Testis (tissue), 2 donors: Measurements from ENCODE around the gene ADCY9.

ENCODE experiments used
- POLR2A ChIP-seq: fragments of 450-650 bp; IDR thresholded peaks from one replicate; pipeline ENCODE4 v1.6.1; 2017; ENCODE audit warnings: antibody characterized with exemption, mild to moderate bottlenecking, moderate library complexity
- TF ChIP-seq, protein P1 (sequence below), 3 experiments: fragments of 450-650 bp in 2 of 3; fragments of 200-600 bp in 1 of 3; sonication (generic) in 1 of 3; IDR thresholded peaks; one replicate each; pipeline ENCODE4 v1.5.1; 2016 to 2019; ENCODE audit warnings: antibody characterized with exemption in 3 of 3, mild to moderate bottlenecking in 2 of 3, moderate library complexity in 1 of 3

DNA sequence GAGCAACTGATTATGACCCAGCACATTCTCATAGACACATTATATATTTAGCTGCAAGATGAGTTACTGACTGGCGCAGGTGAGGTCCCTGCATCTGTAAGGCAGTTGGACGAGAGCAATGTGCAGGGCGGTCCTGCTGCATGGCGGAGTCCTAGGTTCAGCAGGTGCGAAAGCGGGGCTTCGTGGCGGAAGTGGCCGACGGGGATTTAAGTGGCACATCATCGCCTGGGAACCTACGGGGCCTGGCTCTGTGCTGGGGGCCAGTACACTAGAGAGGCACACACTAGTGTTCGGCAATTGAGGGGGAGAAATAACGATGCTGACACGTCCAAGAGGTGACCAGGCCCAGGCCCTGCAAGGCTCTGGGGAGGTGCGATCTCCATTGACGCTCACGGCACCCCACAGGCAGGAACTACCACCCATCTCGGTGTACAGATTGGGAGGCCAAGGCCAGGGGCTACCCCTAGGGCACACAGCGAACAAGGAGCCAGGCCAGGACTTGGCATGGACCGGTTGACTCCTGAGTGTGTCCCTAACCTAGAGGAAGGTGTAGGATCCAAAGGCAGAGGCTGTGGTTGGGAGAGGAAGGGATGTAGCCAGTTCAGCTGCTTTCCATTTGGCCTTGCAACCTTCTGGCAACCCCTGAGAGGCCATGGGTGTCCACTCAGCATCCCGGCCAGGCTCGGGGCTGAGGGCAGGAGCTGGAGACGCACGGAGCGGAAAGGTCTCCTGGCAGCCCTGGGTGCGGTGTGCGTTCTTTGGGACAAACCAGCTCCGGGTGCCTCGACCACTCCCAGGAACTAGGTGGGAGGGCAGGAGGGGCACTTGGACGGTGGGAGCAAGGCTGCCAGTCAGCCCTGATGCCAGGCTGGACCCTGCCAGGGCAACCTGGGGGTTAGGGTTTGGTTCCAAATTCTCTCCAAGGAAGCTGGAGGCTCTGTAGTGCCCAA lies 131.9 kb downstream of the ADCY9 start:
- TF ChIP-seq POLR2A = no peak
- TF ChIP-seq, protein P1, sequence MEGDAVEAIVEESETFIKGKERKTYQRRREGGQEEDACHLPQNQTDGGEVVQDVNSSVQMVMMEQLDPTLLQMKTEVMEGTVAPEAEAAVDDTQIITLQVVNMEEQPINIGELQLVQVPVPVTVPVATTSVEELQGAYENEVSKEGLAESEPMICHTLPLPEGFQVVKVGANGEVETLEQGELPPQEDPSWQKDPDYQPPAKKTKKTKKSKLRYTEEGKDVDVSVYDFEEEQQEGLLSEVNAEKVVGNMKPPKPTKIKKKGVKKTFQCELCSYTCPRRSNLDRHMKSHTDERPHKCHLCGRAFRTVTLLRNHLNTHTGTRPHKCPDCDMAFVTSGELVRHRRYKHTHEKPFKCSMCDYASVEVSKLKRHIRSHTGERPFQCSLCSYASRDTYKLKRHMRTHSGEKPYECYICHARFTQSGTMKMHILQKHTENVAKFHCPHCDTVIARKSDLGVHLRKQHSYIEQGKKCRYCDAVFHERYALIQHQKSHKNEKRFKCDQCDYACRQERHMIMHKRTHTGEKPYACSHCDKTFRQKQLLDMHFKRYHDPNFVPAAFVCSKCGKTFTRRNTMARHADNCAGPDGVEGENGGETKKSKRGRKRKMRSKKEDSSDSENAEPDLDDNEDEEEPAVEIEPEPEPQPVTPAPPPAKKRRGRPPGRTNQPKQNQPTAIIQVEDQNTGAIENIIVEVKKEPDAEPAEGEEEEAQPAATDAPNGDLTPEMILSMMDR (IDR thresholded peaks at IDR 0.05) = no peak
